NCI-H2107 (cell line): ENCODE measurements around the gene GPS1.
A peak's percentile ranks its signal among the peaks of the same experiment; 100 is the strongest.

ENCODE experiments used
- DNase-seq: peaks from one replicate; lab custom pipeline; 2025; lab: John Stamatoyannopoulos, UW

The GPS1 gene

GRCh38 chr17:82090549-82091263 is 39.0 kb downstream of the GPS1 start:
- no peak for DNase-seq

- no peak for DNase-seq
Measured at GRCh38 chr17:82091264-82092066, 39.8 kb downstream of the GPS1 start.

GRCh38 chr17:82092094-82092586 is 40.4 kb downstream of the GPS1 start:
- no peak for DNase-seq

- DNase-seq = no peak
Measured at GRCh38 chr17:82092628-82092994, 40.9 kb downstream of the GPS1 start.

GRCh38 chr17:82092995-82093751 is 41.5 kb downstream of the GPS1 start:
- DNase-seq = no peak

- no peak for DNase-seq
Measured at GRCh38 chr17:82094931-82095776, 43.5 kb downstream of the GPS1 start.

GRCh38 chr17:82095777-82096708 is 44.3 kb downstream of the GPS1 start:
- DNase-seq = no peak

GRCh38 chr17:82096709-82097183 is 45.0 kb downstream of the GPS1 start:
- DNase-seq = no peak

GRCh38 chr17:82097184-82097918 is 45.7 kb downstream of the GPS1 start:
- DNase-seq = no peak

- DNase-seq = no peak
Measured at GRCh38 chr17:82097919-82098168, 46.1 kb downstream of the GPS1 start.

GRCh38 chr17:82098169-82098938 is 46.7 kb downstream of the GPS1 start, which contains the start of gene FASN:
Gene FASN (minus strand): TSS chr17:82098236. CDS start chr17:82096445, 1,791 bp downstream.
- peak; percentile 88 for DNase-seq

GRCh38 chr17:82098939-82099763 is 47.5 kb downstream of the GPS1 start:
- DNase-seq = no peak

GRCh38 chr17:82100502-82101298 is 49.0 kb downstream of the GPS1 start:
- DNase-seq = no peak

- no peak for DNase-seq
Measured at GRCh38 chr17:82101301-82101715, 49.6 kb downstream of the GPS1 start.

GRCh38 chr17:82101767-82102679 is 50.3 kb downstream of the GPS1 start:
- DNase-seq = no peak
